Stimulated activated CD8-positive, alpha-beta memory T cell treated with anti-CD3 and anti-CD28 coated beads, Interleukin-4, amount 100 ng/mL, for 1 hour (primary cell): Measurements from ENCODE around the gene HNRNPUL1.
"Not testable (repeated sequence)": the region's sequence is repeated elsewhere in the genome, so short reads cannot be mapped to it uniquely, and the experiment has no call there.

Experiments used
- DNase-seq, 2 donors: peaks; one replicate each; pipeline ENCODE4 v3.0.0-alpha.2; 2020; ENCODE audit warnings: low read depth in 2 of 2, low spot score in 1 of 2

Gene HNRNPUL1

GRCh38 chr19:41263850-41264580 is at the start of gene HNRNPUL1:
Gene HNRNPUL1 (plus strand): TSS chr19:41264372. CDS start chr19:41264504, 132 bp downstream.
- peak; percentile 99 to 100 for DNase-seq

GRCh38 chr19:41217741-41218140 is 46.4 kb upstream of the HNRNPUL1 start:
- DNase-seq: no peak

GRCh38 chr19:41218249-41218614 is 45.9 kb upstream of the HNRNPUL1 start:
- no peak for DNase-seq

- no peak for DNase-seq
These were observed 45.3 kb upstream of the HNRNPUL1 start, which contains the start of gene AXL for GRCh38 chr19:41218615-41219507. Gene AXL (plus strand): TSS chr19:41219223. CDS start chr19:41219393, 170 bp downstream.

GRCh38 chr19:41219924-41220567 is 44.1 kb upstream of the HNRNPUL1 start:
- no peak for DNase-seq

GRCh38 chr19:41220811-41221210 is 43.4 kb upstream of the HNRNPUL1 start:
- DNase-seq: no peak

- no peak for DNase-seq
These were observed 42.5 kb upstream of the HNRNPUL1 start for GRCh38 chr19:41221514-41222205.

- no peak for DNase-seq
These were observed 41.9 kb upstream of the HNRNPUL1 start for GRCh38 chr19:41222240-41222639.

GRCh38 chr19:41223431-41224234 is 40.5 kb upstream of the HNRNPUL1 start:
- no peak for DNase-seq

- no peak for DNase-seq
These were observed 39.5 kb upstream of the HNRNPUL1 start for GRCh38 chr19:41224632-41225031.

GRCh38 chr19:41225238-41226052 is 38.7 kb upstream of the HNRNPUL1 start:
- DNase-seq: no peak

GRCh38 chr19:41226053-41226873 is 37.9 kb upstream of the HNRNPUL1 start:
- DNase-seq: no peak

- no peak for DNase-seq
These were observed 37.2 kb upstream of the HNRNPUL1 start for GRCh38 chr19:41226874-41227390.

- DNase-seq: no peak
These were observed 35.7 kb upstream of the HNRNPUL1 start for GRCh38 chr19:41228486-41228885.

- DNase-seq: not testable (repeated sequence)
These were observed 34.8 kb upstream of the HNRNPUL1 start for GRCh38 chr19:41229338-41229737.

- DNase-seq: no peak
These were observed 33.9 kb upstream of the HNRNPUL1 start for GRCh38 chr19:41230067-41230857.

- no peak for DNase-seq
These were observed 31.5 kb upstream of the HNRNPUL1 start for GRCh38 chr19:41232686-41233085.
